SU-DHL-6 (cell line): Measurements from ENCODE around the gene FRAT1.
"Not testable (repeated sequence)": the region's sequence is repeated elsewhere in the genome, so short reads cannot be mapped to it uniquely, and the experiment has no call there.

ENCODE experiments used
- H2AFZ ChIP-seq: fragments of 200-600 bp; sonication (generic); 2 replicates; pipeline ENCODE4 v1.6.1; 2014; ENCODE audit warnings: low read depth, mild to moderate bottlenecking, moderate library complexity, mixed read lengths, antibody characterized with exemption, low read length; ENCODE audit not compliant: severe bottlenecking
- H3F3A ChIP-seq: fragments of 200-600 bp; shearing (Covaris generic); 2 replicates; pipeline ENCODE4 v1.6.0; 2016; ENCODE audit warnings: antibody characterized with exemption, mild to moderate bottlenecking; ENCODE audit not compliant: insufficient read depth
- H3K27ac ChIP-seq: fragments of 200-600 bp; sonication (generic); 2 replicates; pipeline ENCODE4 v1.5.1; 2016; ENCODE audit warnings: low read depth, mild to moderate bottlenecking, low read length, moderate library complexity, mixed read lengths
- H3K27me3 ChIP-seq: fragments of 200-600 bp; sonication (generic), shearing (Covaris generic); 2 replicates; pipeline ENCODE4 v1.6.0; 2014; ENCODE audit warnings: mild to moderate bottlenecking, low read length
- H3K36me3 ChIP-seq: fragments of 200-600 bp; sonication (generic); 2 replicates; pipeline ENCODE4 v1.6.1; 2014; ENCODE audit warnings: mild to moderate bottlenecking, low read length, mixed read lengths
- H3K4me2 ChIP-seq: fragments of 300-600, 200-600 bp; shearing (Covaris generic), sonication (generic); 2 replicates; pipeline ENCODE4 v1.6.0; 2014; ENCODE audit warnings: low read length, low read depth, mild to moderate bottlenecking; ENCODE audit not compliant: poor library complexity, severe bottlenecking
- H3K4me3 ChIP-seq: fragments of 200-600 bp; sonication (generic); 2 replicates; pipeline ENCODE4 v1.5.1; 2014; ENCODE audit warnings: antibody characterized with exemption, low read length, mild to moderate bottlenecking, mixed read lengths; ENCODE audit not compliant: insufficient read depth, poor library complexity, severe bottlenecking
- H3K79me2 ChIP-seq: fragments of 200-600 bp; sonication (generic); 2 replicates; pipeline ENCODE4 v1.6.1; 2014; ENCODE audit warnings: mild to moderate bottlenecking, low read length, moderate library complexity; ENCODE audit not compliant: insufficient read depth
- H3K9ac ChIP-seq: fragments of 200-600 bp; sonication (generic); 2 replicates; pipeline ENCODE4 v1.7.0; 2014; ENCODE audit warnings: mild to moderate bottlenecking, low read length
- H3K9me2 ChIP-seq: fragments of 200-600 bp; sonication (generic); replicated peaks from 2 replicates; pipeline ENCODE4 v1.6.1; 2014; ENCODE audit warnings: low read length; ENCODE audit not compliant: insufficient read depth
- H3K9me3 ChIP-seq: fragments of 200-600 bp; sonication (generic); 2 replicates; pipeline ENCODE4 v1.6.1; 2014; ENCODE audit warnings: low read length, mixed read lengths; ENCODE audit not compliant: insufficient read depth
- H4K20me1 ChIP-seq: fragments of 200-600 bp; sonication (generic); 2 replicates; pipeline ENCODE4 v1.6.1; 2014; ENCODE audit warnings: low read depth, mild to moderate bottlenecking, antibody characterized with exemption, low read length, moderate library complexity, mixed read lengths
- EZH2phosphoT487 ChIP-seq: fragments of 200-600 bp; sonication (generic), shearing (Covaris generic); conservative IDR thresholded peaks from 2 replicates; pipeline ENCODE4 v1.6.1; 2018; ENCODE audit warnings: mild to moderate bottlenecking, antibody characterized with exemption, low read length, moderate library complexity, mixed read lengths
- TF ChIP-seq, protein P1 (sequence below): fragments of 200-600 bp; sonication (generic); IDR thresholded peaks from one replicate; pipeline ENCODE4 v1.5.1; 2017; ENCODE audit warnings: antibody characterized with exemption, mild to moderate bottlenecking, low read length, moderate library complexity; ENCODE audit not compliant: insufficient read depth, poor library complexity, severe bottlenecking

Gene FRAT1

DNA sequence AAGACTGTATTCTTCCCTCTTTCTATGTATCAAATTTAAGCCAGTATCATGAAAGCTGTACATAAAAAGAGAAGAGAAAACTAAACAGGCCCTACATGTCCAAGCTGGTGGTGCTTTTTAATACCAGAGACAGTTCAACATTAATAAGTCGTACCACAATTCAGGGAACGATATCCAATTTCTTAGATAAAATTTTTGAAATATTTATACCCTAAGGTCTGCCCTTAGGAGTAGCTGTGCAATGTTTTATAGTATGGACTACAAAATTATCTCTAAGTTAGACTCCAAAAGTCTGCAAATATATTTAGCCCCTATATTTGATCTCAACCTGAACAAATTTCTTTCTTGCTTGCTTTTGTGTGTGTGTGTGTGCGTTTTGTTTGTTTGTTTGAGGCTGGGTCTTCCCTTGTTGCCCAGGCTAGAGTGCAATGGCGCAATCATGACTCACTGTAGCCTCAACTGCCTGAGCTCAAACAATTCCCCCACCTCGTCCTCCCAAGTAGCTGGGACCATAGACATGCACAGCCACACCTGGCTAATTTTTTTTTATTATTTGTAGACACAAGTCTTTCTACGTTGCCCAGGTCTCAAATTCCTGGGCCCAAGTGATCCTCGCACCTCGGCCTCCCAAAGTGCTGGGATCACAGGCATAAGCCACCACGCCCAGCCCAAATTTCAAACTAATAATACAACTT, 39.8 kb upstream of the FRAT1 start:
- Histone ChIP-seq H3F3A (peaks cover 16% of the 10 kb centered on the region; the same call in 1 of the 2 replicates), H2AFZ (no peak overlapping the region), H3K27ac (peak overlapping the region; percentile 16; the same call in 1 of the 2 replicates), H3K9ac (no peak overlapping the region), H3K27me3 (no peaks in the 10 kb centered on the region), H3K9me2 (no peaks in the 10 kb centered on the region), H3K36me3 (no peaks in the 10 kb centered on the region), H4K20me1 (no peaks in the 10 kb centered on the region), H3K9me3 (no peaks in the 10 kb centered on the region), H3K4me2 (no peak overlapping the region), H3K4me3 (no peak overlapping the region), H3K79me2 (peaks cover 67% of the 10 kb centered on the region)
- no peak for TF ChIP-seq EZH2phosphoT487

DNA sequence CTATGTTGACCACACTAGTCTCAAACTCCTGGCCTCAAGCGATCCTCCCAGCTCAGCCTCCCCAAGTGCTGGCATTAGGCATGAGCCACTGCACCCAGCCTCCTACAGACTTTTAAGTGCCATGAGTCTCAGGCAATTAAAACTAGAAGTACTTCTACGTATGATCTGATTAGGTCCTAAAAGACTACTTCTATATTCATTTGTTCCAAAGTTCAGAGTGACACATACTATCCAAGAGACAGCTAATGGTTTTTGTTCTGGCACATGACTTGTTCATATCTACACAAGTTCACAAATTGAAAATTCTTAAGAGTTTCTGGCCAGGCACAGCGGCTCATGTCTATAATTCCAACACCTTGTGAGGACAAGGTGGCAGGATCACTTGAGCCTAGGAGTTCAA, 38.3 kb upstream of the FRAT1 start:
- Histone ChIP-seq H2AFZ (no peak overlapping the region), H3K4me2 (no peak overlapping the region), H3K9me2 (no peaks in the 10 kb centered on the region), H3F3A (peaks cover 16% of the 10 kb centered on the region; the same call in 1 of the 2 replicates), H3K27me3 (no peaks in the 10 kb centered on the region), H4K20me1 (no peaks in the 10 kb centered on the region), H3K9me3 (no peaks in the 10 kb centered on the region), H3K27ac (no peak overlapping the region), H3K9ac (no peak overlapping the region), H3K79me2 (peaks cover 63% of the 10 kb centered on the region), H3K4me3 (no peak overlapping the region), H3K36me3 (no peaks in the 10 kb centered on the region)
- TF ChIP-seq EZH2phosphoT487, result no peak

DNA sequence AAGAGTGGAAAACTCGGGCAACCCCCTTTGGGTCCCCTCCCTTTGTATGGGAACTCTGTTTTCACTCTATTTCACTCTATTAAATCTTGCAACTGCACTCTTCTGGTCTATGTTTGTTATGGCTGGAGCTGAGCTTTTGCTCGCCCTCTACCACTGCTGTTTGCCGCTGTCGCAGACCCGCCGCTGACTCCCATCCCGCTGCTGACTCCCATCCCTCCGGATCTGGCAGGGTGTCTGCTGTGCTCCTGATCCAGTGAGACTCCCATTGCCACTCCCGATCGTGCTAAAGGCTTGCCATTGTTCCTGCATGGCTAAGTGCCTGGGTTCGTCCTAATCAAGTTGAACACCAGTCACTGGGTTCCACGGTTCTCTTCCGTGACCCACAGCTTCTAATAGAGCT, 29.0 kb upstream of the FRAT1 start:
- H3K9me2 ChIP-seq, H2AFZ ChIP-seq, H3F3A ChIP-seq, H3K36me3 ChIP-seq, H3K27me3 ChIP-seq, H3K4me3 ChIP-seq, H3K9me3 ChIP-seq, H4K20me1 ChIP-seq, H3K4me2 ChIP-seq, H3K27ac ChIP-seq, H3K9ac ChIP-seq: not testable (repeated sequence)
- H3K79me2 ChIP-seq, result peaks cover 50% of the 10 kb centered on the region

DNA sequence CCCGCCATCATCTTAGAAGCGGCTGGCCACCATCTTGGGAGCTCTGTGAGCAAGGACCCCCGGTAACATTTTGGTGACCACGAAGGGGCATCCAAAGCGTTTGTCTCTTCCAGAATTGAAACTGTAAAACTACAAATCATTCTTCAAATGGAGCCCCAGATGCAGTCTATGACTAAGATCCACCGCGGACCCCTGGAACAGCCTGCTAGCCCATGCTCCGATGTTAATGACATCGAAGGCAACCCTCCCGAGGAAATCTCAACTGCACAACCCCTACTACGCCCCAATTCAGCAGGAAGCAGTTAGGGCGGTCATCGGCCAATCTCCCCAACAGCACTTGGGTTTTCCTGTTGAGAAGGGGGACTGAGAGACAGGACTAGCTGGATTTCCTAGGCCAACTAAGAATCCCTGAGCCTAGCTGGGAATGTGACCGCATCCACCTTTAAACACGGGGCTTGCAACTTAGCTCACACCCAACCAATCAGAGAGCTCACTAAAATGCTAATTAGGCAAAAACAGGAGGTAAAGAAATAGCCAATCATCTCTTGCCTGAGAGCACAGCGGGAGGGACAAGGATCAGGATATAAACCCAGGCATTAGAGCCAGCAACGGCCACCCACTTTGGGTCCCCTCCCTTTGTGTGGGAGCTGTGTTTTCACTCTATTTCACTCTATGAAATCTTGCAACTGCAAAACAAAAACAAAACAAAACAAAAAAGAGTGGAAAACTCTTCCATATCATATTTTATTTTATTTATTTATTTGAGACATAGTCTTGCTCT, 28.3 kb upstream of the FRAT1 start:
- peak overlapping the region; percentile 98 for H3K4me2 ChIP-seq
- not testable (repeated sequence) for H3K27ac ChIP-seq, H3K9ac ChIP-seq, H3K9me2 ChIP-seq, H2AFZ ChIP-seq, H3F3A ChIP-seq, H3K4me3 ChIP-seq, H4K20me1 ChIP-seq, H3K36me3 ChIP-seq, H3K27me3 ChIP-seq, H3K9me3 ChIP-seq
- peaks cover 47% of the 10 kb centered on the region for H3K79me2 ChIP-seq

DNA sequence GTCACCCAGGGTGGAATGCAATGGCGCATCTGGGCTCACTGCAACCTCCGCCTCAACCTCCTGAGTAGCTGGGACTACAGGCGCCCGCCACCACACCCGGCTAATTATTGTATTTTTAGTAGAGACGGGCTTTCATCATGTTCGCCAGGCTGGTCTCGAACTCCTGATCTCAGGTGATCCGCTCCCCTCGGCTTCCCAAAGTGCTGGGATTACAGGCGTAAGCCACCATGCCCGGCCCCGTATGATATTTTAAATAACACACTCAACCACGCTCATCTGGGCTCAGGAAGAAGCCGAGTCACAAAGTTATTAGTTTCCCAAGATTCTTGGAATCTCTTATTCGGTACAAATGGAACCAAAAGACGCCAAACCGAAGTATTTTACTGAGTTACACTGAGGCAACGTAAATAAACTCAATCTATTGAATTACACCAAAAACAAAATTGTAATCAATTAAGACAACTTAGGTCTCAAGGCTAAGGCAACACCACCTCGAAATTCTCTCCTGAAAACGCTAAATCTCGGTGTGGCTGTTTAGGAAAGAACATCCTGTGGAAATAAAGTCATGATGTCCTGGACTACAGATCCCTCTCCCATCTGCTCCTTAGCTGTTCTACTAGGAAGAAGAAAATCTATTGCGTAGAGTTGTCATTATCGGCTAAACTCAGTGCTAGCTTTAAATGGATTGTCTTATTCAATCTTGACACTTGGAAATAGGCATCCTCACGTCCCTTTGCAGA, 27.5 kb upstream of the FRAT1 start:
- peak overlapping the region; percentile 88 for H3K9ac ChIP-seq
- no peaks in the 10 kb centered on the region for H3K9me3 ChIP-seq
- H3K9me2 ChIP-seq, result no peaks in the 10 kb centered on the region
- no peak for TF ChIP-seq EZH2phosphoT487
- TF ChIP-seq, protein P1, sequence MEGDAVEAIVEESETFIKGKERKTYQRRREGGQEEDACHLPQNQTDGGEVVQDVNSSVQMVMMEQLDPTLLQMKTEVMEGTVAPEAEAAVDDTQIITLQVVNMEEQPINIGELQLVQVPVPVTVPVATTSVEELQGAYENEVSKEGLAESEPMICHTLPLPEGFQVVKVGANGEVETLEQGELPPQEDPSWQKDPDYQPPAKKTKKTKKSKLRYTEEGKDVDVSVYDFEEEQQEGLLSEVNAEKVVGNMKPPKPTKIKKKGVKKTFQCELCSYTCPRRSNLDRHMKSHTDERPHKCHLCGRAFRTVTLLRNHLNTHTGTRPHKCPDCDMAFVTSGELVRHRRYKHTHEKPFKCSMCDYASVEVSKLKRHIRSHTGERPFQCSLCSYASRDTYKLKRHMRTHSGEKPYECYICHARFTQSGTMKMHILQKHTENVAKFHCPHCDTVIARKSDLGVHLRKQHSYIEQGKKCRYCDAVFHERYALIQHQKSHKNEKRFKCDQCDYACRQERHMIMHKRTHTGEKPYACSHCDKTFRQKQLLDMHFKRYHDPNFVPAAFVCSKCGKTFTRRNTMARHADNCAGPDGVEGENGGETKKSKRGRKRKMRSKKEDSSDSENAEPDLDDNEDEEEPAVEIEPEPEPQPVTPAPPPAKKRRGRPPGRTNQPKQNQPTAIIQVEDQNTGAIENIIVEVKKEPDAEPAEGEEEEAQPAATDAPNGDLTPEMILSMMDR, result no peak
- peak overlapping the region; percentile 78 for H3K27ac ChIP-seq
- peak overlapping the region; percentile 98 for H3K4me2 ChIP-seq
- peaks cover 5% of the 10 kb centered on the region; the same call in 1 of the 2 replicates for H3K36me3 ChIP-seq
- peaks cover 40% of the 10 kb centered on the region for H3K79me2 ChIP-seq
- H3F3A ChIP-seq, result 0 out of 2 replicates have a peak, but pooled peaks cover 3% of the 10 kb centered on the region
- peak overlapping the region; percentile 81 for H3K4me3 ChIP-seq
- H2AFZ ChIP-seq, result peak overlapping the region; percentile 65
- H3K27me3 ChIP-seq, result no peaks in the 10 kb centered on the region
- H4K20me1 ChIP-seq, result no peaks in the 10 kb centered on the region
